ENCODE data around the gene TRMU.
A peak's percentile ranks its signal among the peaks of the same experiment; 100 is the strongest.

The TRMU gene

GRCh38 chr22:46331496-46331895 lies 4.0 kb upstream of the TRMU start:
- no peak for ATAC-seq
- TF ChIP-seq ARNTL (CRISPR knock-in tag; IDR thresholded peaks at IDR 0.05; ENCODE audit: borderline replicate concordance, low read depth): no peak

GRCh38 chr22:46336119-46337078 lies 885 bp downstream of the TRMU start:
- ATAC-seq: peak; percentile 59
- TF ChIP-seq GLIS3 (CRISPR knock-in tag; IDR thresholded peaks at IDR 0.05) (no peak), ZFP30 (CRISPR knock-in tag; IDR thresholded peaks at IDR 0.05) (no peak), CREB5 (CRISPR knock-in tag; IDR thresholded peaks at IDR 0.05; ENCODE audit: low read depth) (no peak), ZNF565 (CRISPR knock-in tag; conservative IDR thresholded peaks at IDR 0.05; ENCODE audit: low read depth) (no peak), ZFP3 (CRISPR knock-in tag; IDR thresholded peaks at IDR 0.05) (no peak), PATZ1 (CRISPR knock-in tag; IDR thresholded peaks at IDR 0.05; ENCODE audit: borderline replicate concordance) (no peak), SNAI2 (CRISPR knock-in tag; IDR thresholded peaks at IDR 0.05) (no peak), RARB (CRISPR knock-in tag; IDR thresholded peaks at IDR 0.05) (no peak)

- no peak for TF ChIP-seq OSR1 (CRISPR knock-in tag; IDR thresholded peaks at IDR 0.05)
- TF ChIP-seq BACH2 (CRISPR knock-in tag; IDR thresholded peaks at IDR 0.05; ENCODE audit: borderline replicate concordance): no peak
- no peak for TF ChIP-seq PATZ1 (CRISPR knock-in tag; IDR thresholded peaks at IDR 0.05; ENCODE audit: borderline replicate concordance)
- TF ChIP-seq RARB (CRISPR knock-in tag; IDR thresholded peaks at IDR 0.05): no peak
- TF ChIP-seq CSRNP3 (CRISPR knock-in tag; IDR thresholded peaks at IDR 0.05): no peak
- TF ChIP-seq GLIS3 (CRISPR knock-in tag; IDR thresholded peaks at IDR 0.05): no peak
- no peak for TF ChIP-seq TOX (CRISPR knock-in tag; IDR thresholded peaks at IDR 0.05; ENCODE audit: borderline replicate concordance)
- no peak for TF ChIP-seq CREB5 (CRISPR knock-in tag; IDR thresholded peaks at IDR 0.05; ENCODE audit: low read depth)
- TF ChIP-seq ZC3H10 (CRISPR knock-in tag; IDR thresholded peaks at IDR 0.05): no peak
- TF ChIP-seq ZFP30 (CRISPR knock-in tag; IDR thresholded peaks at IDR 0.05): no peak
- no peak for TF ChIP-seq ZFP3 (CRISPR knock-in tag; IDR thresholded peaks at IDR 0.05)
Measured at GRCh38 chr22:46337870-46338269, 2.4 kb downstream of the TRMU start.

GRCh38 chr22:46338636-46339035 lies 3.1 kb downstream of the TRMU start:
- ATAC-seq: no peak
- TF ChIP-seq TOX (CRISPR knock-in tag; IDR thresholded peaks at IDR 0.05; ENCODE audit: borderline replicate concordance): no peak
- TF ChIP-seq CSDC2 (CRISPR knock-in tag; IDR thresholded peaks at IDR 0.05): no peak
- no peak for TF ChIP-seq ZNF565 (CRISPR knock-in tag; conservative IDR thresholded peaks at IDR 0.05; ENCODE audit: low read depth)
- no peak for TF ChIP-seq CREB5 (CRISPR knock-in tag; IDR thresholded peaks at IDR 0.05; ENCODE audit: low read depth)
- TF ChIP-seq CSRNP3 (CRISPR knock-in tag; IDR thresholded peaks at IDR 0.05): no peak
- no peak for TF ChIP-seq ZC3H10 (CRISPR knock-in tag; IDR thresholded peaks at IDR 0.05)
- no peak for TF ChIP-seq BACH2 (CRISPR knock-in tag; IDR thresholded peaks at IDR 0.05; ENCODE audit: borderline replicate concordance)
- TF ChIP-seq ISL1 (CRISPR knock-in tag; IDR thresholded peaks at IDR 0.05): no peak
- no peak for TF ChIP-seq ZNF70 (CRISPR knock-in tag; IDR thresholded peaks at IDR 0.05)
- no peak for TF ChIP-seq GLIS3 (CRISPR knock-in tag; IDR thresholded peaks at IDR 0.05)
- no peak for TF ChIP-seq ARNTL (CRISPR knock-in tag; IDR thresholded peaks at IDR 0.05; ENCODE audit: borderline replicate concordance, low read depth)
- no peak for TF ChIP-seq TCF4 (CRISPR knock-in tag; IDR thresholded peaks at IDR 0.05; ENCODE audit: borderline replicate concordance)
- TF ChIP-seq TSHZ2 (CRISPR knock-in tag; IDR thresholded peaks at IDR 0.05): no peak

More at GRCh38 chr22:46337870-46338269, 2.4 kb downstream of the TRMU start:
- ATAC-seq: no peak
